CD4-positive, alpha-beta memory T cell (primary cell): ENCODE measurements around the gene EXO1. TPM values are rescaled to one million over a fixed set of nuclear protein-coding genes. Genes with fewer than 3 reads are reported as not detected.

Experiments
- CTCF ChIA-PET: fragments of 350-600 bp; sonication (Branson Sonifier 250); formaldehyde crosslinking; loops from one replicate; lab custom pipeline; 2021; ENCODE audit warnings: inconsistent platforms; ENCODE audit not compliant: partially characterized antibody; lab: Charles Lee
- POLR2A ChIA-PET: fragments of 350-600 bp; sonication (Branson Sonifier 250); formaldehyde crosslinking; loops from one replicate; lab custom pipeline; 2021; ENCODE audit not compliant: partially characterized antibody; lab: Charles Lee
- DNase-seq, 5 donors: peaks; one replicate each; pipeline versions ENCODE4 v3.0.0 to v3.0.0-alpha.2; 2020 to 2022; ENCODE audit warnings: mixed read lengths in 1 of 5
- H3K27ac ChIP-seq: one replicate; pipeline ENCODE4 v1.7.0; 2013; ENCODE audit warnings: low read depth, low read length
- H3K27me3 ChIP-seq: 2 replicates; pipeline ENCODE4 v1.7.0; 2013; ENCODE audit warnings: mild to moderate bottlenecking, low read length, moderate library complexity; ENCODE audit not compliant: insufficient read depth
- H3K36me3 ChIP-seq: 2 replicates; pipeline ENCODE4 v1.7.0; 2013; ENCODE audit warnings: mild to moderate bottlenecking, low read length, moderate library complexity; ENCODE audit not compliant: insufficient read depth
- H3K4me1 ChIP-seq: 2 replicates; pipeline ENCODE4 v1.7.0; 2013; ENCODE audit warnings: mild to moderate bottlenecking, low read length, moderate library complexity; ENCODE audit not compliant: insufficient read depth
- H3K4me3 ChIP-seq, 2 donors: one replicate each; pipeline ENCODE4 v1.7.0; 2013; ENCODE audit warnings: low read length in 2 of 2, mild to moderate bottlenecking in 1 of 2
- H3K9me3 ChIP-seq, 2 donors: one replicate each; pipeline ENCODE4 v1.7.0; 2013; ENCODE audit warnings: low read length in 2 of 2, control low read depth in 1 of 2; ENCODE audit not compliant: control insufficient read depth in 1 of 2
- H3K27ac Mint-ChIP-seq, 7 donors: one replicate each; pipeline ENCODE4 v1.8.0; 2020 to 2021; ENCODE audit warnings: mixed read lengths in 7 of 7, mild to moderate bottlenecking in 6 of 7, inconsistent platforms in 3 of 7, moderate library complexity in 3 of 7
- H3K27me3 Mint-ChIP-seq, 2 donors: one replicate each; pipeline ENCODE4 v1.8.0; 2020 to 2021; ENCODE audit warnings: mixed read lengths in 2 of 2
- H3K36me3 Mint-ChIP-seq, 2 donors: one replicate each; pipeline ENCODE4 v1.8.0; 2020 to 2021; ENCODE audit warnings: mixed read lengths in 2 of 2, inconsistent platforms in 1 of 2, mild to moderate bottlenecking in 1 of 2
- H3K4me1 Mint-ChIP-seq, 4 donors: one replicate each; pipeline ENCODE4 v1.8.0; 2020 to 2021; ENCODE audit warnings: mixed read lengths in 4 of 4, mild to moderate bottlenecking in 1 of 4
- H3K4me3 Mint-ChIP-seq, 8 donors: one replicate each; pipeline ENCODE4 v1.8.0; 2020 to 2021; ENCODE audit warnings: mixed read lengths in 8 of 8, mild to moderate bottlenecking in 7 of 8, moderate library complexity in 6 of 8, inconsistent platforms in 3 of 8
- H3K9me3 Mint-ChIP-seq, 8 donors: one replicate each; pipeline ENCODE4 v1.8.0; 2020 to 2021; ENCODE audit warnings: mixed read lengths in 8 of 8, mild to moderate bottlenecking in 5 of 8, inconsistent platforms in 3 of 8, moderate library complexity in 1 of 8
- intact Hi-C: fragments of 100-400 bp; cut with micrococcal nuclease; formaldehyde crosslinking; loops from one replicate; pipeline ENCODE4 v1.15.1; 2023
- polyA plus RNA-seq, 2 donors: library from polyadenylated mRNA; unstranded; fragments of 300-500 nt; fragmentation: Illumina TruSeq; gene quantifications; one replicate each; pipeline ENCODE4 v1.2.3, GENCODE V29; 2021
- total RNA-seq, 2 experiments: library from RNA; stranded (reverse); gene quantifications; one replicate each; pipeline ENCODE4 v1.2.3, GENCODE V29; 2021

The EXO1 gene
- total and polyA plus RNA-seq, 4 experiments from 2014 or later, result 0.41 to 0.44 TPM; not detected in 2

GRCh38 chr1:241842565-241842964 is 5.4 kb upstream of the EXO1 start:
- Mint-ChIP-seq H3K27ac (no peak overlapping the region), H3K27me3 (peaks cover 2 to 3% of the 10 kb centered on the region in 2 donors), H3K9me3 (no peaks in the 10 kb centered on the region), H3K4me3 (no peak overlapping the region), H3K4me1 (peaks cover 4 to 8% (median 6%) of the 10 kb centered on the region in 4 donors), H3K36me3 (no peaks in the 10 kb centered on the region)
- Histone ChIP-seq H3K9me3 (no peaks in the 10 kb centered on the region), H3K4me3 (no peak overlapping the region), H3K36me3 (no peaks in the 10 kb centered on the region), H3K27ac (no peak overlapping the region), H3K4me1 (peaks cover 7% of the 10 kb centered on the region), H3K27me3 (no peaks in the 10 kb centered on the region)
- ChIA-PET CTCF (interaction anchor here (1.1 kb wide), 1 partner anchor 231 kb away, joined by 5 read pairs; no protein-coding TSS in a partner anchor), POLR2A (no interaction called here)
- DNase-seq, result no peak
- intact Hi-C loops, result no loop called here

- Histone ChIP-seq H3K4me3 (no peak overlapping the region), H3K9me3 (no peaks in the 10 kb centered on the region), H3K36me3 (no peaks in the 10 kb centered on the region), H3K27ac (no peak overlapping the region), H3K27me3 (no peaks in the 10 kb centered on the region), H3K4me1 (peaks cover 14% of the 10 kb centered on the region)
- DNase-seq, result no peak
- POLR2A ChIA-PET, result no interaction called here
- H3K9me3 Mint-ChIP-seq, result no peaks in the 10 kb centered on the region
- H3K4me3 Mint-ChIP-seq, result no peak overlapping the region
- CTCF ChIA-PET, result no interaction called here
- H3K27me3 Mint-ChIP-seq, result peaks cover 2 to 3% of the 10 kb centered on the region in 2 donors
- intact Hi-C loops, result no loop called here
- peaks cover 0 to 3% of the 10 kb centered on the region in 2 donors for H3K36me3 Mint-ChIP-seq
- H3K27ac Mint-ChIP-seq, result no peak overlapping the region
- H3K4me1 Mint-ChIP-seq, result peaks cover 13 to 20% (median 15%) of the 10 kb centered on the region in 4 donors
These were observed 3.4 kb upstream of the EXO1 start for GRCh38 chr1:241844593-241844992.

- CTCF ChIA-PET, result interaction anchor here (1.2 to 1.9 kb wide), 3 partner anchors 152 to 240 kb away, joined by 3 to 14 read pairs (median 3); no protein-coding TSS in a partner anchor
- POLR2A ChIA-PET, result interaction anchor here (2.0 kb wide), 1 partner anchor 206 kb away, joined by 10 read pairs; the partner anchor contains the start of genes CHML and OPN3
- H3K36me3 Mint-ChIP-seq, result peaks cover 0 to 3% of the 10 kb centered on the region in 2 donors
- Histone ChIP-seq H3K4me3 (no peak overlapping the region), H3K4me1 (peaks cover 14% of the 10 kb centered on the region), H3K27me3 (no peaks in the 10 kb centered on the region), H3K27ac (no peak overlapping the region), H3K9me3 (no peaks in the 10 kb centered on the region), H3K36me3 (no peaks in the 10 kb centered on the region)
- no peak for DNase-seq
- H3K27me3 Mint-ChIP-seq, result no peaks in the 10 kb centered on the region
- peak overlapping the region in 2 of 7 donors; percentile 98 for H3K27ac Mint-ChIP-seq
- intact Hi-C loops, result loop anchor here (2.0 to 5.0 kb wide), 4 partner anchors 236 to 1411 kb away; partner anchors contain the start of genes CEP170 and SDCCAG8
- H3K4me3 Mint-ChIP-seq, result peak overlapping the region in 1 of 8 donors; percentile 99
- H3K4me1 Mint-ChIP-seq, result peaks cover 13 to 20% (median 15%) of the 10 kb centered on the region in 4 donors
- no peaks in the 10 kb centered on the region for H3K9me3 Mint-ChIP-seq
These were observed 1.6 kb upstream of the EXO1 start for GRCh38 chr1:241846375-241846774.

- Histone ChIP-seq H3K4me1 (peaks cover 14% of the 10 kb centered on the region), H3K27me3 (no peaks in the 10 kb centered on the region), H3K27ac (peak overlapping the region; percentile 85), H3K9me3 (no peaks in the 10 kb centered on the region), H3K4me3 (peak overlapping the region; percentile 31 to 98), H3K36me3 (no peaks in the 10 kb centered on the region)
- Mint-ChIP-seq H3K27ac (peak overlapping the region; percentile 98 to 100 (median 99)), H3K4me1 (peaks cover 13 to 20% (median 15%) of the 10 kb centered on the region in 4 donors), H3K36me3 (peaks cover 0 to 3% of the 10 kb centered on the region in 2 donors), H3K9me3 (no peaks in the 10 kb centered on the region), H3K4me3 (peak overlapping the region; percentile 95 to 99 (median 98)), H3K27me3 (no peaks in the 10 kb centered on the region)
- ChIA-PET POLR2A (interaction anchor here (0.9 to 2.0 kb wide), 4 partner anchors 205 to 1409 kb away, joined by 3 to 10 read pairs (median 4); partner anchors contain the start of genes CEP170, CHML, OPN3 and SDCCAG8), CTCF (interaction anchor here (1.0 to 2.0 kb wide), 8 partner anchors 8 to 328 kb away, joined by 3 to 14 read pairs (median 4); partner anchors contain the start of genes FH and KMO)
- no peak for DNase-seq
- intact Hi-C loops, result loop anchor here (1.0 to 5.0 kb wide), 5 partner anchors 207 to 1410 kb away; partner anchors contain the start of genes CEP170, CHML, OPN3 and SDCCAG8
These were observed 1.0 kb upstream of the EXO1 start for GRCh38 chr1:241846862-241847539.

- intact Hi-C loops, result loop anchor here (1.0 to 5.0 kb wide), 5 partner anchors 207 to 1410 kb away; partner anchors contain the start of genes CEP170, CHML, OPN3 and SDCCAG8
- peak overlapping the region; percentile 95 to 99 (median 98) for H3K4me3 Mint-ChIP-seq
- H3K27ac Mint-ChIP-seq, result peak overlapping the region; percentile 98 to 100 (median 99)
- no peak for DNase-seq
- Histone ChIP-seq H3K4me3 (peak overlapping the region; percentile 31 to 98), H3K9me3 (no peaks in the 10 kb centered on the region), H3K36me3 (no peaks in the 10 kb centered on the region), H3K4me1 (peaks cover 14% of the 10 kb centered on the region), H3K27ac (peak overlapping the region; percentile 85), H3K27me3 (no peaks in the 10 kb centered on the region)
- CTCF ChIA-PET, result interaction anchor here (1.0 to 2.0 kb wide), 8 partner anchors 9 to 328 kb away, joined by 3 to 14 read pairs (median 4); partner anchors contain the start of genes FH and KMO
- H3K4me1 Mint-ChIP-seq, result peaks cover 13 to 20% (median 15%) of the 10 kb centered on the region in 4 donors
- H3K9me3 Mint-ChIP-seq, result no peaks in the 10 kb centered on the region
- peaks cover 0 to 3% of the 10 kb centered on the region in 2 donors for H3K36me3 Mint-ChIP-seq
- H3K27me3 Mint-ChIP-seq, result no peaks in the 10 kb centered on the region
- POLR2A ChIA-PET, result interaction anchor here (0.9 to 2.0 kb wide), 4 partner anchors 206 to 1408 kb away, joined by 3 to 10 read pairs (median 4); partner anchors contain the start of genes CEP170, CHML, OPN3 and SDCCAG8
These were observed 536 bp upstream of the EXO1 start for GRCh38 chr1:241847540-241847795.

- Mint-ChIP-seq H3K4me3 (peak overlapping the region; percentile 95 to 99 (median 98)), H3K27me3 (no peaks in the 10 kb centered on the region), H3K4me1 (peaks cover 13 to 20% (median 15%) of the 10 kb centered on the region in 4 donors), H3K9me3 (no peaks in the 10 kb centered on the region), H3K27ac (peak overlapping the region in 6 of 7 donors; percentile 98 to 100 (median 99)), H3K36me3 (peaks cover 0 to 3% of the 10 kb centered on the region in 2 donors)
- Histone ChIP-seq H3K4me1 (peaks cover 14% of the 10 kb centered on the region), H3K9me3 (no peaks in the 10 kb centered on the region), H3K27me3 (no peaks in the 10 kb centered on the region), H3K27ac (peak overlapping the region; percentile 85), H3K4me3 (peak overlapping the region; percentile 80 to 98), H3K36me3 (no peaks in the 10 kb centered on the region)
- intact Hi-C loops, result loop anchor here (1.0 to 5.0 kb wide), 4 partner anchors 330 to 1476 kb away; partner anchors contain the start of genes CEP170, FH and SDCCAG8
- POLR2A ChIA-PET, result no interaction called here
- CTCF ChIA-PET, result interaction anchor here (2.0 kb wide), 1 partner anchor 9 kb away, joined by 6 read pairs; no protein-coding TSS in a partner anchor
- DNase-seq, result no peak
These were observed 811 bp downstream of the EXO1 start for GRCh38 chr1:241848686-241849344.
